GM19324 (cell line): ENCODE measurements around the gene MYOM3.

Experiments
- ATAC-seq: cut with Tn5 transposase; IDR thresholded peaks from one replicate; pipeline ENCODE4 v1.9.1; 2021; ENCODE audit warnings: mild to moderate bottlenecking, moderate library complexity; ENCODE audit not compliant: unreplicated experiment, low FRiP score

MYOM3 gene

DNA sequence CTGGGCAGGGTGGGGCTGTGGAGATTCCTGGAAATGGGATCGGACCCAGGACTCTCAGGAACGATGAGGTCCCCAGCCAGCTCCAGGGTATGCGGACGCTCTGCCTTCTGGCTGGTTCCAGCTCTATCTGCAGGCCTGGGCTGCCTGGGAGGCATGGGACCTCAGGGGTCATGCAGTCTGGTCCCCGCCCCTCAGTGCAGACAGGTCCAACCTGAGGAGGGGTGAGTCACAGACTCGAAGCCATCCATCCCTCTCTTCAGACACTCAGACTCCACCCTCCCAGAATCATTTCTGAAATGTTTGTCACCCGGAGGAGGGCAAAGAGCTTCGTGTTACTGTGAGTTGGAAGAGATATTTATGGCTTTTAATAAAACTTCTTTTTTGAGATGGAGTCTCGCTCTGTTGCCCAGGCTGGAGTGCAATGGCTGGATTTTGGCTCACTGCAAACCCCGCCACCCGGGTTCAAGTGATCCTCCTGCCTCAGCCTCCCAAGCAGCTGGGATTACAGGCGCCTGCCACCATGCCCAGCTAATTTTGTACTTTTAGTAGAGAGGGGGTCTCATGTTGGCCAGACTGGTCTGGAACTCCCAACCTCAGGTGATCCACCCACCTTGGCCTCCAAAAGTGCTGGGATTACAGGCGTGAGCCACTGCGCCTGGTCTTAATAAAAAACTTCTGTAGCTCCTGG, 5.9 kb upstream of the MYOM3 start:
- ATAC-seq, result no peak

DNA sequence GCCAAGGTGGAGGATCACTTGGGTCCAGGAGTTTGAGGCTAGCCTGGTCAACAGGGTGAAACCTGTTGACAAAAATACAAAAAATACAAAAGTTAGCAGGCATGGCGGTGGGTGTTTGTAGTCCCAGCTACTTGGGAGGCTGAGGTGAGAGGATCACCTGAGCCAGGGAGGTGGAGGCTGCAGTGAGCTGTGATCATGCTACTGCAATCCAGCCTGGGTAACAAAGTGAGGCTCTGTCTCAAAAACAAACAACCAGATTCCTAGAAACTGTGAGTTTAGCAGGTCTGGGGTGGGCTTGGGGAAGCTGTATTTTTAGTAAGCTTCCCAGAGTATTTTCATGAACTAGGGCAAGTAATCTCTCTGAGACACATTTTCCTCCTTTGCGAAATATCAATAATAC, 5.2 kb upstream of the MYOM3 start:
- ATAC-seq, result no peak

DNA sequence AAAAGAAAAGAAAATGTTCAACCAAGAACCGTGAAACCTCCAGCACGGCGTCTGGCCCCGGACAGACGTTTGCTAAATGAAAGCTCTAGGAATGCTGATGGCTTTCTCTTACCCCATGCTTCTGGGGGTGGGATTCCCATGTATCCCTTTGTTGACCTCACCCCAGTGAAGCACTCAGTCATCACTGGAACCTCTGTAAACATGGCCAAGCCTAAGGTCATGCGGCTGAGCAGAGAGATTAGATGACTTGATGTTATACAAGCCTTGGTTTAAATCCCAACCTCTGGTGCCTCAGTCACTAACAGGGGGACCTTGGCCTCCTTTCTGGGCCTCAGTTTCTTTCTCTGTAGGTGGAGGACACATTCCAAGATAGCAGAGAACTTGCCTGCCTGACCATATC, 2.8 kb upstream of the MYOM3 start:
- no peak for ATAC-seq

DNA sequence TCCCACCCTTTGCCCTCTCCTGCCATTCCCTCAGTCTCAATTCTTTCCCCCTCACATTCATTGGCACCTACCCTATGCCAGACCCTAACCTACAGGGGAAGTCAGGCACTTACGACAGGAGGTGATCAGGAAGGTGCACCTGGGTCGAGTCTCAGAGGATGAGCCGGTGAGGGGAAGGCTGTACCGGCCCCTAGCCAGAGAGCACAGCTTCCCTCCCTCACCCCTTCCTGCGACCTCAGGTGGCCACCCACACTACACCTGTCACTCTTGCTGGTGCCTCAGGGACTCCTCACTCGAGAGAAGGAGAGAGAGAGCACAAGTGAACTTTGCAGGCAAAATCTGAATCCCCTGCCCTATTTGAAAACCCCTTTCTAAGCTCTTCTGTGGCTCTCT, 1.7 kb upstream of the MYOM3 start:
- ATAC-seq, result no peak

GRCh38 chr1:24111262-24111995, 506 bp downstream of the MYOM3 start:
- no peak for ATAC-seq

GRCh38 chr1:24110642-24111261, 1.2 kb downstream of the MYOM3 start:
- no peak for ATAC-seq

DNA sequence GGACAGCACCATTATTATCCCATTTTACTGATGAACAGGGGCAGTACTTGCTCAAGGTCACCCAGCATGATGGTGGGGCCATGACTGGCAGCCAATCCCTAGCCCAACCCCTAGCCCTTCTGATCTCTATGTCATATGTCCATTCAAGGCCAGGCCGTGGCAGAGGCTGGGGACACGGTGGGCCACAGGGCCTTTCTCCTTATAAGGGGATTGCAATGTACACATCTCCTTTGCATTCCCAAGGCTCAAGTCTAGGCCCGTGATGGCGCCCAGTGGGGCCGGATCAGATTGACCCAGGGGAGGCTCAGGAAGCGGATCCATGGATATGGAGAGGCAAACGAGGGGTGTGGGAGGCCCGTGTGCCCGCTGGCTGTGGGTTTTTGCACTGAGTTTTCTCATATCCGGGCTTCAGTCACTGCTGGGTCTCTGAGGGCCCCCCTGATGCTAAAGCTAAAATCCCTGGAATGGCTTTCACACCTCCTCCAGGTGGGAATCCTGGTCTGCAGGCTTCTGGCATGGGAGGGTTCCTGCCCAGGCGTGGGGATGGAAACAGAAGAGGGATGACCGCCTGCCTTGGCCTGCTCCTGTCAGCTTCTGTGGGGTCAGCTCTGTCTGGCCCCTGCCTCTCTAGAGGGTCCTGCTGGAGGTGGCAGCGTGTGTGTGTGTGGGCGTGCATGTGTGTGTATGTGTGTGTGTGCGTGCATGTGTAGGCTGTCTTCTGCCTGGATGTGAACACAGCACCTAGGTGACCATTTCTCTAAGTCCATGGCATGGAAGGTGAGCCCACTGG, 2.1 kb downstream of the MYOM3 start:
- ATAC-seq, result no peak

- ATAC-seq, result no peak
Observed at GRCh38 chr1:24109166-24109483, 2.8 kb downstream of the MYOM3 start.

GRCh38 chr1:24108334-24109165, 3.4 kb downstream of the MYOM3 start:
- no peak for ATAC-seq

GRCh38 chr1:24107462-24108138, 4.3 kb downstream of the MYOM3 start:
- ATAC-seq, result no peak

DNA sequence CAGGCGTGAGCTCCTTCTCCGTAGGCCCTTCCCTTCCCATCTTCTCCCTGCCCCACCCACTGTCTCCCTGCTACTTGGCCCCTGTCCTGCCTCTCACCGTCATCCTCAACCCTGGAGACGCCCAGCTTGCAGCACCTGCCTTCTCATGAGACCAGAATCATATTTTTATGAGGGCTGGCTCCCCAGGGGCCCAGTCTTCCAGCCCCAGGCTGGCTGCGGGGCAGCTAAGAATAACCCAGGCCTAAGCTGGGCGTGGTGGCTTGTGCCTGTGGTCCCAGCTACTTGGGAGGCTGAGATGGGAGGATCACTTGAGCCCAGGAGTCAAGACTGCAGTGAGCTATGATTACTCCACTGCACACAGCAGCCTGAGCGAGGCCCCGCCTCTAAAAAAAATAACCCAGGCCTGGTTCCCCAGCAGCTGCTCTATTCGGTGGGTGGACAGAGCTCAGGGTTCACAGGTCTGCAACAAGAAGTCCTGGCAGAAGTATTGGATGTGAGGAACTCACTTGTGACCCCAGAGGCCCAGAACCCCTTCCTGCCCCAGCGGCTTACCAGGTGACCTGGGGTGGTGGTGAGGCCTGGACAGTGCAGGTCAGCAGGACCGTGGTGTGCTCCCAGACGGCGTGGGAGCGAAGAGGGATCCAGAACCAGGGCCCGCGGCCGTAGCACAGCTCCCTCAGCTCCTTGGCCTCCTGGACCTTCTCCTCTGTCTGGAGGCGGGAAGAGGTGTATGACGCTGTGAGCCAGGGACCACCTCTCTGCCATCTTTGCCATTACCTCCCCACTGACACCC, 6.4 kb downstream of the MYOM3 start:
- no peak for ATAC-seq

DNA sequence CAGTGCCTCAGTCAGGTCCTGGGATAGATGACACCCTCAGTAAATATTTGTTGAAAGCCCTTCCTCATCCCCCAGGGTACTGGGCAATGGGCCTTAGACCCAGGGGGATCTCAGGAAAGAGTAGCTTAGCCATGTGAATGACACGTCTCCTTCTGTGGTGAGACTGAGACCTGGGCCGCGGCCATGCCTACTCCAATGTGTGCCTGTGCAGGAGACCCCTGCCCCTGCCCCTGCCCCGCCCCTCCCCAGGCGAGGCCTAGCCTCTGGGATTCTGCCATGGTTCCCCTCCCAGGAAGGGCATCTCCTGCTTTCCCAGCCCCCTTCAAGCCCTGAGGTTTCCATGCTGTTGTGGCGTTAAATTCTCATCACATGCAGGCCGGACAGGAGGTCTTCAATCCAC, 7.1 kb downstream of the MYOM3 start:
- ATAC-seq, result no peak

DNA sequence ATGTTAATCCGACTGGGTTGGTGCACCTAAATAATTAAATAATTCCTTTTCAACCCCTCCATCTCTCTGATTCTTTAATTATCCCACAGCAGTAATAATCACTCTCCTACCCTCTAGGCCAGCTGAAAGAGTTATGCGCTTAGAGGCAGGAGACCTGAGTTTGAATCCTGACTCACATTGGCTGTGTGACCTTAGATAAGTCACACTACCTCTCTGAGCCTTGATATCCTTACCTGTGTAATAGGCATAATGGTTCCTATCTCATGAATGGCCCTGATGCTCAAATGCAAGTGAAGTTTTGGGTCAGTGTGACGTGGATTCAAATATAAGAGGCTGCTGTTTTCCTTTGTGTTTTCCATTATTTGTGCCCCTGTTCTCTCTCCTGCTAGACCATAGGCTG, 8.1 kb downstream of the MYOM3 start:
- no peak for ATAC-seq

DNA sequence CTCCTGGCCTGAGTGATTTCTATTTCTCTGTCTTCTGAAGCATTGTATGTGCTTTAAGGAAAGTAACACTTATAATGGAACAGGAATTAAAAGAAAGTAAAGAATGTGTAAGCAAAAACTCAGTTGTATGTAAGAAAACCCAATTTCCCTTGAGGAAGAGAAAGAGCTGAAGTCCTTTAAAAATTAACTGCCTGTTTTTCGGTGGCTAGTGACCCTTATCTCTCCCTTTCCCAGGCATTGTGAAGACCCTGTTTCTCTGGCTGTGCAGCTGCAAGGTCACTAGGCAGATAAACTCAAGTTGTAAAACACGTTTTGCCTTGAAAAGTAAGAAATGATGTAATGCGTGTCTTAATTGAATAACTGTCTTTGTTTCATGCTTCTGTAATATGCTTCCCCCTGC, 8.5 kb downstream of the MYOM3 start:
- no peak for ATAC-seq

DNA sequence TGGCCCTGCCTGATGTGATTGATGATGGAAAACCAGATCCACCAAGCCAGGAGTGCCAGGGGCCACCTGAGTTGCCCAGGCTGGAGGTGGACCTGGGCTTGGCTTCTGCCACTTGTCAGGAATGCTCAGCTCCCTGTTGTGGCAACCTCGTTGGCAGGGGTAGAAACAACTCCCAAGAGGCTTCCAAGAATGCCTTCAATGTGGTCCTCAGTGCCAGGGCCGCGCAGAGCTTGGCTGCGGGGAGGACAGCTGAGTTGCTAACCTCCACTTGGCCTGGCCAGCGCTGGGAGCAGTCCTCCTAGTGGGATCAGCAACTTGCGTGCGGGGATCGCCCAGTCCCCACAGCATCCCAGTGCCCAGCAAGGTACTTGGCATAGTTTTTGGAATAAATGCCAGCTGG, 9.0 kb downstream of the MYOM3 start:
- no peak for ATAC-seq

- ATAC-seq, result no peak
Observed at GRCh38 chr1:24101796-24102586, 9.9 kb downstream of the MYOM3 start.

DNA sequence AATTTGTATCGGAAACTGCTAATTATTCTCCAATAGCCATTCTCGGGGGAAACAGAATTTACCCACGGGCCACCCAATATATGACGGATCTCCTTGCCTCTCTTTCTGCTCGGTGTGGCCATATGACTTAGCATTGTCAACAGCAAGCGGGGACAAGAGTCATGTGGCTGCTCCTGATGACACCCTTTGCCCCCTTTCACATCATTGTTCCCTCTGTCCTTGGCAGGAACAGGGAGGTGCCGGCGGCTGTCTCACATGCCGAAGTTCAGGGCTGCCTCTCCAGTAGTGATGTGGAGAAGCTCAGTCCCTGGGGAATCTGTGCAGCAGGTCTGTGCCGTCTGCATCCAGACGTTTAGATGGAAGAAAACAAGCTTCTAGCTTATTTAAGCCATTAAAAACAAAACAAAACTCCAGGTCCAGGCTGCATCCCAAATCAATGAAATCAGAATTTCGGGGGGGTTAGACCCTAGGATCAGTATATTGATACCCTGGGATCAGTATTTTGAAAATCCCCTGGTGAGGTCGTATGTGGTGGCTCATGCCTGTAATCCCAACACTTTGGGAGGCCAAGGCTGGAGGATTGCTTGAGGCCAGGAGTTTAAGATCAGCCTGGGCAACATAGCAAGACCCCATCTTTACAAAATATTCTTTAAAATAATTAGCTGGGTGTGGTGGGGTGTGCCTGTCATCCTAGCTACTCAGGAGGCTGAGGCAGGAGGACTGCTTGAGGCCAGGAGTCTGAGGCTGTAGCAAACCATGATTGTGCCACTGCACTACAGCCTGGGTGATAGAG, 10.8 kb downstream of the MYOM3 start:
- no peak for ATAC-seq
